ENCODE results near the gene PCLO.
A peak's percentile ranks its signal among the peaks of the same experiment; 100 is the strongest.
"Not testable (repeated sequence)": the region's sequence is repeated elsewhere in the genome, so short reads cannot be mapped to it uniquely, and the experiment has no call there.

PCLO gene

GRCh38 chr7:82961240-82961639 is 201.4 kb downstream of the PCLO start:
- peak; percentile 59 for DNase-seq (ENCODE audit: low spot score)

GRCh38 chr7:82959528-82959927 is 203.2 kb downstream of the PCLO start:
- no peak for DNase-seq (ENCODE audit: low spot score)

GRCh38 chr7:82957521-82957920 is 205.2 kb downstream of the PCLO start:
- DNase-seq (ENCODE audit: low spot score), result no peak

GRCh38 chr7:82953324-82954027 is 209.2 kb downstream of the PCLO start:
- no peak for DNase-seq (ENCODE audit: low spot score)

- DNase-seq (ENCODE audit: low spot score), result no peak
Observed at GRCh38 chr7:82950436-82950835, 212.2 kb downstream of the PCLO start.

- DNase-seq (ENCODE audit: low spot score), result no peak
Observed at GRCh38 chr7:82945480-82945879, 217.2 kb downstream of the PCLO start.

- DNase-seq (ENCODE audit: low spot score), result no peak
Observed at GRCh38 chr7:82945056-82945455, 217.6 kb downstream of the PCLO start.

GRCh38 chr7:82932516-82932915 is 230.2 kb downstream of the PCLO start:
- DNase-seq (ENCODE audit: low spot score), result no peak

- DNase-seq (ENCODE audit: low spot score), result peak; percentile 70
Observed at GRCh38 chr7:82926477-82926876, 236.2 kb downstream of the PCLO start.

- no peak for DNase-seq (ENCODE audit: low spot score)
Observed at GRCh38 chr7:82925331-82925730, 237.4 kb downstream of the PCLO start.

- no peak for DNase-seq (ENCODE audit: low spot score)
Observed at GRCh38 chr7:82906502-82906901, 256.2 kb downstream of the PCLO start.

- peak; percentile 52 for DNase-seq (ENCODE audit: low spot score)
Observed at GRCh38 chr7:82904871-82905270, 257.8 kb downstream of the PCLO start.

- DNase-seq (ENCODE audit: low spot score), result not testable (repeated sequence)
Observed at GRCh38 chr7:82901098-82901497, 261.6 kb downstream of the PCLO start.

- no peak for DNase-seq (ENCODE audit: low spot score)
Observed at GRCh38 chr7:82897500-82897899, 265.2 kb downstream of the PCLO start.

- DNase-seq (ENCODE audit: low spot score), result not testable (repeated sequence)
Observed at GRCh38 chr7:82894341-82894740, 268.3 kb downstream of the PCLO start.

- DNase-seq (ENCODE audit: low spot score), result no peak
Observed at GRCh38 chr7:82886324-82886723, 276.4 kb downstream of the PCLO start.

- no peak for DNase-seq (ENCODE audit: low spot score)
Observed at GRCh38 chr7:82865856-82866255, 296.8 kb downstream of the PCLO start.

- peak; percentile 22 for DNase-seq (ENCODE audit: low spot score)
Observed at GRCh38 chr7:82859106-82859850, 303.4 kb downstream of the PCLO start.

GRCh38 chr7:82851121-82851520 is 311.6 kb downstream of the PCLO start:
- peak; percentile 88 for DNase-seq (ENCODE audit: low spot score)

- DNase-seq (ENCODE audit: low spot score), result no peak
Observed at GRCh38 chr7:82841828-82842227, 320.9 kb downstream of the PCLO start.

GRCh38 chr7:82840061-82840460 is 322.6 kb downstream of the PCLO start:
- no peak for DNase-seq (ENCODE audit: low spot score)

- DNase-seq (ENCODE audit: low spot score), result no peak
Observed at GRCh38 chr7:82839555-82839954, 323.1 kb downstream of the PCLO start.

- DNase-seq (ENCODE audit: low spot score), result no peak
Observed at GRCh38 chr7:82839063-82839462, 323.6 kb downstream of the PCLO start.

- DNase-seq (ENCODE audit: low spot score), result no peak
Observed at GRCh38 chr7:82838314-82838713, 324.4 kb downstream of the PCLO start.

All from cerebellar cortex (tissue), 1 donor.